Measurements from ENCODE around the gene ATP4B. TPM values are rescaled to one million over a fixed set of nuclear protein-coding genes. Genes with fewer than 3 reads are reported as not detected.

ATP4B gene
- total RNA-seq, 1 experiment from 2014 or later, result not detected

DNA sequence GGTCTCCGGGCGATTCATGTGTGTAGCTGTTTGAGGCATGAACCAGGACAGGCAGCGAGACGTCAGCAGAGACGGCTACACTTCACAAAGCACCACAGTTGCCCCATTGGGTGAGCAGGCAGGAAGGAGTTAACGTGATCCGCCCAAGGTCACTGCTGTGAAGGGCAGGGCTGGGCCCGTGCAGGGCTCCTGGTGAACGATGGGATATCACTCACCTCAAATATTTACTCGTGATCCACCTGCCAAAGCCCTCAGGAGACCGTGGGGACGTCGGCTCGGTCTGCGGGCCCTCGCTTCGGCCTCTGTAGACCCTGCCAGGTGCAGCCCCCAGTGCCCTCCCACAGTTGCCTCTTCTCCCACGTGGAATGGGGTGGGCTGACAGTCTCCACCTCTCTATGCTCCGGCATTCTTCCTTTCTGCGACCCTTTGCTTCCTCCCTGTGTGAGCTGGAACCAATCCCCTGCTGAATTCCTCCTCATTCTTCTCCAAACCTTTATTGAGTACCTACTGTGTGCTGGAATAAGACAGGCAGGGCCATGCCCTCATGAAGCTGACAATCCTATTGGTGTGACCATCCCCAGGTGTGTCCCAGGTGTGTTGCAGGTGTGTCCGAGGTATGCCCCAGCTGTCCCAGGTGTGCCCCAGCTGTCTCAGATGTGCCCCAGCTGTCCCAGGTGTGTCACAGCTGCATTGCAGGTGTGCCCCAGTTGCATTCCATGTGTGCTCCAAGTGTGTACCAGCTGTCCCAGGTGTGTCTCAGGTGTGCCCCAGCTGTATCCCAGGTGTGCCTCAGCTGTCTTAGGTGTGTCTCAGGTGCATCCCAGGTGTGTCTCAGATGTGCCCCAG is 7.0 kb upstream of the ATP4B start:
- peak in 1 of 2 experiments; percentile 32 for DNase-seq
- POLR2A ChIA-PET, result no interaction called here
- Mint-ChIP-seq H3K36me3 (ENCODE audit: insufficient read depth, unreplicated experiment) (no peaks in the 10 kb centered on the region), H3K4me1 (ENCODE audit: low read depth, unreplicated experiment) (peaks cover 13% of the 10 kb centered on the region), H3K9me3 (ENCODE audit: unreplicated experiment) (peaks cover 17% of the 10 kb centered on the region), H3K4me3 (ENCODE audit: unreplicated experiment) (no peak overlapping the region), H3K27me3 (ENCODE audit: insufficient read depth, unreplicated experiment) (no peaks in the 10 kb centered on the region), H3K27ac (ENCODE audit: unreplicated experiment) (no peak overlapping the region)
- intact Hi-C loops (cut with micrococcal nuclease; ENCODE audit: unreplicated experiment), result no loop called here
- H3K4me3 ChIP-seq (ENCODE audit: low read depth, low read length), result no peak overlapping the region
- no peaks in the 10 kb centered on the region for H3K4me1 ChIP-seq
- CTCF ChIA-PET, result no interaction called here
- no TSS peak for BruUV-seq (replicated peaks)
- H3K9me3 ChIP-seq, result peaks cover 10% of the 10 kb centered on the region; the same call in 1 of the 2 replicates
- no peaks in the 10 kb centered on the region for H3K27me3 ChIP-seq (replicated peaks; ENCODE audit: control insufficient read depth, insufficient read depth, low read length)
- TF ChIP-seq, protein P1, sequence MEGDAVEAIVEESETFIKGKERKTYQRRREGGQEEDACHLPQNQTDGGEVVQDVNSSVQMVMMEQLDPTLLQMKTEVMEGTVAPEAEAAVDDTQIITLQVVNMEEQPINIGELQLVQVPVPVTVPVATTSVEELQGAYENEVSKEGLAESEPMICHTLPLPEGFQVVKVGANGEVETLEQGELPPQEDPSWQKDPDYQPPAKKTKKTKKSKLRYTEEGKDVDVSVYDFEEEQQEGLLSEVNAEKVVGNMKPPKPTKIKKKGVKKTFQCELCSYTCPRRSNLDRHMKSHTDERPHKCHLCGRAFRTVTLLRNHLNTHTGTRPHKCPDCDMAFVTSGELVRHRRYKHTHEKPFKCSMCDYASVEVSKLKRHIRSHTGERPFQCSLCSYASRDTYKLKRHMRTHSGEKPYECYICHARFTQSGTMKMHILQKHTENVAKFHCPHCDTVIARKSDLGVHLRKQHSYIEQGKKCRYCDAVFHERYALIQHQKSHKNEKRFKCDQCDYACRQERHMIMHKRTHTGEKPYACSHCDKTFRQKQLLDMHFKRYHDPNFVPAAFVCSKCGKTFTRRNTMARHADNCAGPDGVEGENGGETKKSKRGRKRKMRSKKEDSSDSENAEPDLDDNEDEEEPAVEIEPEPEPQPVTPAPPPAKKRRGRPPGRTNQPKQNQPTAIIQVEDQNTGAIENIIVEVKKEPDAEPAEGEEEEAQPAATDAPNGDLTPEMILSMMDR (IDR thresholded peaks at IDR 0.05; ENCODE audit: insufficient read depth in 1 of 2, low read depth in 1 of 2, low read length in 1 of 2, severe bottlenecking in 1 of 2, unreplicated experiment in 1 of 2), result no peak
- no peaks in the 10 kb centered on the region for H3K36me3 ChIP-seq (ENCODE audit: control insufficient read depth, insufficient read depth, low read length)

GRCh38 chr13:113663934-113664333 is 5.9 kb upstream of the ATP4B start:
- no peaks in the 10 kb centered on the region for H3K27me3 ChIP-seq (replicated peaks; ENCODE audit: control insufficient read depth, insufficient read depth, low read length)
- peaks cover 10% of the 10 kb centered on the region; the same call in 1 of the 2 replicates for H3K9me3 ChIP-seq
- peaks cover 13% of the 10 kb centered on the region for H3K4me1 Mint-ChIP-seq (ENCODE audit: low read depth, unreplicated experiment)
- H3K4me1 ChIP-seq, result no peaks in the 10 kb centered on the region
- no peaks in the 10 kb centered on the region for H3K36me3 ChIP-seq (ENCODE audit: control insufficient read depth, insufficient read depth, low read length)
- intact Hi-C loops (cut with micrococcal nuclease; ENCODE audit: unreplicated experiment), result no loop called here
- no peaks in the 10 kb centered on the region for H3K27me3 Mint-ChIP-seq (ENCODE audit: insufficient read depth, unreplicated experiment)
- ChIA-PET POLR2A (no interaction called here), CTCF (no interaction called here)
- H3K36me3 Mint-ChIP-seq (ENCODE audit: insufficient read depth, unreplicated experiment), result no peaks in the 10 kb centered on the region
- DNase-seq, result peak in 1 of 2 experiments; percentile 16
- H3K27ac Mint-ChIP-seq (ENCODE audit: unreplicated experiment), result no peak overlapping the region
- no TSS peak for BruUV-seq (replicated peaks)
- H3K9me3 Mint-ChIP-seq (ENCODE audit: unreplicated experiment), result peaks cover 17% of the 10 kb centered on the region
- TF ChIP-seq, protein P1 (IDR thresholded peaks at IDR 0.05; ENCODE audit: insufficient read depth in 1 of 2, low read depth in 1 of 2, low read length in 1 of 2, severe bottlenecking in 1 of 2, unreplicated experiment in 1 of 2), result no peak
- no peak overlapping the region for H3K4me3 Mint-ChIP-seq (ENCODE audit: unreplicated experiment)
- no peak overlapping the region for H3K4me3 ChIP-seq (ENCODE audit: low read depth, low read length)

DNA sequence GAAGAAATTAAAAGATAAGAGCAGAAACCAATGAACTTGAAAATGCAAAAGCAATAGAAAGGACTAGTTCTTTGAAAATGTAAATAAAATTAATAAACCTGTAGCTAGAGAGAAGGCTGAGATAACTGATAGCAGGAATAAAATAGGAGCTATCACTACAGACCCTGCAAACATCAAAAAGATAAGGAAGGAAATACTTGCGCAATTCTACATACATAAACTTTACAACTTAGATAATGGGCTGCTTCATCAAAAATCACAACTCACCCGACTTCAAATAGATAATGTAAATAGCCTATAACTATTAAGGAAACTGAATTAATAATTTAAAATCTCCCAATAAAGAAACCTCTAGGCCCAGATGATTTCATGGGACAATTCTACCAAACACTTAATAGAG is 3.5 kb upstream of the ATP4B start:
- no peaks in the 10 kb centered on the region for H3K36me3 ChIP-seq (ENCODE audit: control insufficient read depth, insufficient read depth, low read length)
- H3K9me3 ChIP-seq, result peaks cover 10% of the 10 kb centered on the region; the same call in 1 of the 2 replicates
- DNase-seq, result no peak
- no peak overlapping the region for H3K27ac Mint-ChIP-seq (ENCODE audit: unreplicated experiment)
- ChIA-PET POLR2A (no interaction called here), CTCF (no interaction called here)
- no peaks in the 10 kb centered on the region for H3K4me1 ChIP-seq
- TF ChIP-seq, protein P1 (IDR thresholded peaks at IDR 0.05; ENCODE audit: insufficient read depth in 1 of 2, low read depth in 1 of 2, low read length in 1 of 2, severe bottlenecking in 1 of 2, unreplicated experiment in 1 of 2), result no peak
- no peaks in the 10 kb centered on the region for H3K27me3 ChIP-seq (replicated peaks; ENCODE audit: control insufficient read depth, insufficient read depth, low read length)
- H3K4me1 Mint-ChIP-seq (ENCODE audit: low read depth, unreplicated experiment), result peaks cover 13% of the 10 kb centered on the region
- no peaks in the 10 kb centered on the region for H3K27me3 Mint-ChIP-seq (ENCODE audit: insufficient read depth, unreplicated experiment)
- H3K4me3 Mint-ChIP-seq (ENCODE audit: unreplicated experiment), result no peak overlapping the region
- intact Hi-C loops (cut with micrococcal nuclease; ENCODE audit: unreplicated experiment), result no loop called here
- no TSS peak for BruUV-seq (replicated peaks)
- H3K9me3 Mint-ChIP-seq (ENCODE audit: unreplicated experiment), result peaks cover 17% of the 10 kb centered on the region
- no peaks in the 10 kb centered on the region for H3K36me3 Mint-ChIP-seq (ENCODE audit: insufficient read depth, unreplicated experiment)
- no peak overlapping the region for H3K4me3 ChIP-seq (ENCODE audit: low read depth, low read length)

Measured in Caco-2 (cell line).